Hippocampal formation (tissue), 2 donors: Measurements from ENCODE around the gene LY6G5B.
"Not testable (repeated sequence)": the region's sequence is repeated elsewhere in the genome, so short reads cannot be mapped to it uniquely, and the experiment has no call there.

Source experiments
- DNase-seq, 2 donors: peaks; one replicate each; lab custom pipeline; 2025; lab: John Stamatoyannopoulos, UW

Gene LY6G5B

DNA sequence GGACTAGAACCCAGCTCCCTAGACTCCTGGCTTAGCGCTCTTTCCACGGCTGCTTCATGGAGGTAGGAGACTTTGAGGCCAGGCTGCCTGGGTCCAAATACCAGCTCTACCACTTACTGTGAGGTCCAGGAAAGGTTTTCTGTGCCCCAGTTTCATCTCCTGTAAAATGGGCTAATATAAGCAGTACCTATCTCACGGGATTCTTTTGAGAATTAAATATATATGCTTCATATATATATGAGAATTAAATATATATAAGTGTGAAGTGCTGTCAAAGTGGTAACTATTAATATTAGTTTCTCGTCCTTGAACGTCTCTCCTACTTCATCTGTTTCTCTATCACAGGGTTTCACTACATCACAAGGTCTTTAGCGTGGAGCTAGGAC lies 21.3 kb downstream of the LY6G5B start:
- no peak for DNase-seq

DNA sequence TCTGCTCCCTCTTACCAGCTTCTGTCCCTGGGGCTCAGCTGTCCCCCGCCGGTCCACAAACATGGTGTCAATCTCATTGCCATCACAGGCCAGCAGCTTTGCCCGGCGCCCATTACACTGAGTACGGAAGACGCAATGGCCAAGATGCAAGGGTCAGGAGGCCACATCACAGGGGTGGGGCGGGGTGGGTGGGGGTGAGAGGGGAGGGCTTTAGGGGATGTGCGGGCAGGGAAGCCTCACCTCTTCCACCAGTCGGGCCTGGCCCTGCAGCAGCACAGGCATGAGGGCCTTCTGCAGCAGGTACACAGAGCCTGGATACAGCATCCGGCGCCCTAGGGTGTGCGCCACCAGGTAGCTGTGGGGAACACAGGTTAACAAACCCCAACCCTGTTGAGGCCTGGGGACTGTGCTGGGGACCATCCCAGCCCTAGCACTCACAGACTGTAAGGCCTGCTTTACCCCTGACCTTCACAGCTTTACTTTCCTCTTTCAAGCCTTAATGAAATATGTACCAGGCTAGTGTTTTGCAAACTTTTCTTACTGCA lies 21.9 kb downstream of the LY6G5B start:
- DNase-seq = no peak

GRCh38 chr6:31692353-31692752 lies 22.6 kb downstream of the LY6G5B start:
- DNase-seq = no peak

DNA sequence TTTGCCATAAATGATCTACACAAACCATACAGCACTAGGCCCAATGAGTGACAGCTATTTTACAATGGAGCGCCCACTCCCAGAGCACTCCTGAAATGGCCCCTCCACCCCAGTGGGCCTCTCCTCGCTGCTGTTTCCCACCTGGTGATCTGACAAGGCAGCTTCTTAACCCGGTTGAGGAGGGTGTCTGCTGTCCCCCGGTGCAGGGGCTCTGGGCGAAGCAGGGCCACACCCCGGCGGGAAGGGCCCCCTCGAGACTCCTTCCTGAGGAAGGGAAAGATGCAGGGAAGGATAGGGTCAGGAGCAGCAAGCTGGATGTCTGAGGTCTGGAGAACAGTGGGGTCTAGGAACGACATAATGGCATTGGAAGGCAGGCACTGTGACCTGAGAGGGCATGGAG lies 23.1 kb downstream of the LY6G5B start:
- no peak for DNase-seq

GRCh38 chr6:31693535-31693934 lies 23.8 kb downstream of the LY6G5B start:
- DNase-seq = no peak

DNA sequence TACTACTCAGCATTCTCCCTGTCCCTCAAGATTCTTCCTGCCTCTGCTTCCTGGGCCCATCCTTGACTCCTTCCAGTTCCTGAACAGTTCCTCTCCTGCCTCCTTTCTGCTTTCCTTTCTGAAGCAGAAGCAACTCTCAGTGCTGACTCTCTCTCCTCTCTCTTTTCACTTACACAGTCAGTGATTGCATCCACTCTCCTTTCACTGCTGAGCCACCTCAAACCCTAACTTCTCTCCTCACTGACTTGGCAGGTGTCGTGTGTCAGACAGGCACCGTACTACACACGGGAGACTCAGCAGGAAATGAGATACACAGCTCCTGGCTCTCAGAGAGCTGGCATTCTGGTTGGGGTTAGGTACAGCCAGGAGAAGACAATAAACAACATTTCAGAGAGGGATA lies 27.8 kb downstream of the LY6G5B start:
- no peak for DNase-seq

DNA sequence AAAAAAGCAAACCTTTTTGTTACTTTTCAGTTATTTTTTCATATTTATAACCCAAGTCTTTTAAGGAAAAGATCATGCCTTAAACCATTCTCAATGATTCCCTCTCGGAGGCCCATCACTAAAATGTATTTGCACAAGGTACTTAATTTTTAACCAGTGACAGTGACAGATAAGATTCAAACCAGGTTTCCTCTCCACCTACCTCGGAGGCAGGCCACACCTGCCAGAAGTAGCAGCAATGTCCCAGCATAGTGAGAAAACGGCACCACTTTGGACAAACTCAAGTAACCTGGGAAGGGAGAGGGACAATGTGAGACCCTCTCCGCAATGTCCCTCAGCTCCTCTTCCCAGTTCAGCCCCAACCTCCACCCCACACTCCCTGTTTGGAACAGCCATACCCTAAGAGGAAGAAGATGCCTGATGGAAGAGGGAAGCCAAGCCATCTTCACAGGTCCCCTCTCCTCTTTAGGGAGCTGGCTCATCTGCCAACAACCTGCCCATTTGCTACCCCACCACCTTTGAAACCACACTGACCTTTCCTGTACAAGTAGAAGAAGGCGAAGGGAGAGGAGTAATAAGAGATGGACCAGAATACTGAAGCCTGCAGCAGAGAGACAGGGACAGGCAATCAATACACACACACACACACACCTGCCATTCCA lies 31.1 kb downstream of the LY6G5B start:
- no peak for DNase-seq

DNA sequence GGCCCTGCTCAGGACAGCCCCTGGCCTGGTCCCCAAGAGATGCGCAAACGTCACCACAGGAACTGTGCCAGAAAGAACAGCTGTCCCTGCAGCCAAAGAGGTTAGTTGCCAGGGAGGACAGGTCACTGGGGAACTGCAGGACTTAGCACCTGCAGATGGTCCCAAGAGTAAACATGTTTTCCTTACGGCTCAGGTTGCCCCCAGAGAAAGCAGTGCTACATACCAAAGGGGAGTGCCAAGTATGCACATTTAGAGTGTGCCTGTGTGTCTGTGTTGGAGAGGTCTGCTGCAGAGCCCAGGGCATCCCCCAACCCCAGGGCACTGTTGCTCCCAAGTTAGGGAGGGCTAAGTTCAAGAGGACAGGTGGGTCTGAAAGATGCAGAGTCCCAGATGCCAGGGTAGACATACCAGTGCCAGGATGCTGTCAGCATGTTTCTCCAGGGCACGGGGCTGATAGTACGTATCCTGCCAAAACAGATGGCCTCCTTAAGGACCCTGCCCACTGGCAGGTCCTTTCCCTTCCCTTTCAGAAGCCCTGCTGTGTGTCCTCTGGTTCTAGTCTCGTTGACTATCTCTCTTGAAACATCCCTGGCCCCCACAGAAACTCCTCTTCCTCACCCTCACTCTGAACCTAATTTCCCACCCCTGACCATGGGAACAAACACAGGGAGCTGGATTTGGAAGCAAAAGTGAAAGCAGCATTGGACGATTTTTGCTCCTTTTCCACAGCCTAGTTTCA lies 32.1 kb downstream of the LY6G5B start:
- DNase-seq = no peak

GRCh38 chr6:31702405-31702818 lies 32.6 kb downstream of the LY6G5B start:
- DNase-seq = no peak

DNA sequence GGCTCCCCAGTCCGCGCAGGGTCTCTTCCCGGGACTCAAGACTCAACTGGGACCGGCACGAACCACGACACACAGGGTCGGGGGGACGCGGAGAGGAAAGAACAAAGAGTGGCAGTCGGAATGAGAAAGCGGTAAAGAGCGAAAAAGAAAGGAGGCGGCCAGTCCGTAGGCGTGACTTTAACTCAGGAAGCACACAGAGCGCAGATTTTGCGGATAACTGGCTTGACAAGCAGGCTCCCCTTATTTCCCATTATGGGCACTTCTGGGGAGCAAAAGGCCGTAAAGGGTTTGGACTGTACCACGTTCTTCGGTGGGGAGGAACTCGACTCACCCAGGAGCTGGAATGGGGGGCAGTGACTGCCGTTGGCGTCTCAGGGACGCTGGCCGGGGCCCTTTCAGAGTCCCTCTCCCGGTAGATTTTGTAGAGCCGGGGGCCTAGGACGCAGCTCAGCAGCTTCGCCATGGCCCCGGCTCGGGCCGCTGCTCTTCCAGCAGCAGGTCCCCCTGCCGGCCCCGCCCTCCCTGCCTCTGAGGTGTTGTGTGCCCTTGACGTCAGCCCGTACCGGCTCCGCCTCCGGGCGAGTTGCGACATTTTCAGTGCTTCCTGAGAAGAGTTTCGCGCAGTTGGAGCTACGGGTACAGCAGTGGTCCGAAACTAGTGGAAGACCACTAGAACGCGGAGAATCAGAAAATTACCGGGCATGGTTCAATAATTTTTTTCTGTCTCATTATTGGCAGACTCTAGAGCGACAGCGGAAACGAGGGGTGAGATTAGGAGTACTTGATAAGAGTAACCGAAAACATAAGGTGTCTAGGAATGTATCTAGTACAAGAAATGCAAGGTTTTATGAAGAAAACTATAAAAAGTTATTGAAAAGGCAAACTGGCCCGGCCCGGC lies 33.3 kb downstream of the LY6G5B start, which contains the start of gene ABHD16A:
Gene ABHD16A (minus strand): TSS at position 506 of the 898 bp plus-strand sequence. CDS start 43 bp downstream, at position 463.
- peak; percentile 94 to 97 for DNase-seq

DNA sequence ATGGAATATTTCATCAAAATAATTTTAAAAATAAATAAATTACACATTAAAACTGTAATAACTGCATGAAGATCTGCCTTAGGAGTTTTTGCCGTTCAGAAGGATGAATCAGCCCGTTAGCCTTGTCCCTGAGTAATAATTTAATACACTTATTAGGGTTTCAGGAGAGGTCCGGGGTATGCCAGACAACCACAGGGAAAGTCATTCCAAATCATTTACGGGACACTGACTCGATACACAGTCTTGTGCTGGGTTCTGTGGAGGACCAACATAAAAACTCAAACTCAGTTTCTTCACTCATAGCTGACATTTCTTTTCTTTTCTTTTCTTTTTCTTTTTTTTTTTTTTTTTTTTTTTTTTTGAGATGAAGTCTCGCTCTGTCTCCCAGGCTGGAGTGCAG lies 36.2 kb downstream of the LY6G5B start:
- DNase-seq = no peak

- DNase-seq = no peak
Measured at GRCh38 chr6:31706599-31706998, 36.8 kb downstream of the LY6G5B start, which contains the start of gene LY6G6F. TSS of gene LY6G6F (plus strand) at chr6:31706866. CDS start at chr6:31706907, 41 bp downstream.

DNA sequence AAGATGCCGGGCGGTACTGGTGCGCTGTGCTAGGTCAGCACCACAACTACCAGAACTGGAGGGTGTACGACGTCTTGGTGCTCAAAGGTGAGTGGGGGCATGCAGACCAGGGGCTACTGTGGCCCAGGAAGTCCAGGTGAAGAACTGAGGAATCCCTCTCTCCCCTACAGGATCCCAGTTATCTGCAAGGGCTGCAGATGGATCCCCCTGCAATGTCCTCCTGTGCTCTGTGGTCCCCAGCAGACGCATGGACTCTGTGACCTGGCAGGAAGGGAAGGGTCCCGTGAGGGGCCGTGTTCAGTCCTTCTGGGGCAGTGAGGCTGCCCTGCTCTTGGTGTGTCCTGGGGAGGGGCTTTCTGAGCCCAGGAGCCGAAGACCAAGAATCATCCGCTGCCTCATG lies 37.9 kb downstream of the LY6G5B start:
- DNase-seq = no peak

DNA sequence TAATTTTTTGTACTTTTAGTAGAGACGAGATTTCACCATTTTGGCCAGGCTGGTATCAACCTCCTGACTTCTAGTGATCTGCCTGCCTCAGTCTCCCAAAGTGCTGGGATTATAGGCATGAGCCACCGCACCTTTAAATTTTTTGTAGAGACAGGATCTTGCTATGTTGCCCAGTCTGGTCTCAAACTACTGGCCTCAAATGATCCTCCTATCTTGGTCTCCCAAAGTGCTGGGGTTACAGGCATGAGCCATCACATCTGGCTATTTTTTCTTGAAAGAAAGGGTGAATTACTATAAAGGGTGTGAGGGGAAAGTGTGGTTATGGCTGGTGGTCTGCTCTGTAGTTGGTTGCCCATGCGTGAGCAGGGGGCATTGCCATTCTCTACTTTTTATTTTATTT lies 38.4 kb downstream of the LY6G5B start:
- DNase-seq = no peak

DNA sequence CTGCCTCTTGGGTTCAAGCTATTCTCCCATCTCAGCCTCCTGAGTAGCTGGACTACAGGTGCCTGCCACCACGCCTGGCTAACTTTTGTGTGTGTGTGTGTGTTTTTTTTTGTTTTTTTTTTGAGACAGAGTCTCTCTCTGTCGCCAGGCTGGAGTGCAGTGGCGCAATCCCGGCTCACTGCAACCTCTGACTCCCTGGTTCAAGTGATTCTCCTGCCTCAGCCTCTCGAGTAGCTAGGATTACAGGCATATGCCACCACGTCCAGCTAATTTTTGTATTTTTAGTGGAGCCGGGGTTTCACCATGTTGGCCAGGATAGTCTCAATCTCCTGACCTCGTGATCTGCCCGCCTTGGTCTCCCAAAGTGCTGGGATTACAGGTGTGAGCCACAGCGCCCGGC lies 39.4 kb downstream of the LY6G5B start:
- DNase-seq = not testable (repeated sequence)

DNA sequence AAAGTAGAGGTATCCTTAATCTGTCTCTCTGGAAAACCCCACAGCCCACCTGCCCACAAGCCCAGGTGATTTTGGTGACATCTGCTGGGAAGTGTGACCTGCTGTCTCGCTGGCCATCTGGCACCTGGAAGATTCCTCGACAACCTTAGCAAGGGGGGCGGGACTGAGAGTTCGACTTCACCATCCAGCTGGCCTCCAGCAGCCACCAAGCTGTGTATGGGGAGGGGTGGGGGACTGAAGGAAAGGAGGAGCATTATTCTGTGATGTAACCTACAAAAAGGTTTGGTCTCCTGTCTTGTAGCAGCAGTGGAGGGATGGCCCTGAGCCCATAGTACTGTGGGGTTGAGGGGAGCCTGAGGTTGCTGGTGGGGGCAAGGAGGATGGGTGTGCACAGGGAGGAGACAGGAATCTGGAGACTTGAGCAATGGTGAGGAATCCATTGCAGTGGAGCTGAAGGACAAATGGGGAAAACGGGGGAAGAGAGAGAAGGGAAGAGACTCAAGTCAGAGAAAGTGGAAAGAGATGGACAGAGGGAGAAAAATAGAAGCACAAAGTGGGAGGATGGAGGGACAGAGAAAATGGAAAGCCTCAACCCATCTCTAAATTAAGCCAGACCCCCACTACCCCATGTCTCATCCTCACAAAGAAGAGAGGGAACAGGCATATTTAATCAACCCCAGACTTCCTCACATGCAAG lies 40.9 kb downstream of the LY6G5B start:
- DNase-seq = no peak

DNA sequence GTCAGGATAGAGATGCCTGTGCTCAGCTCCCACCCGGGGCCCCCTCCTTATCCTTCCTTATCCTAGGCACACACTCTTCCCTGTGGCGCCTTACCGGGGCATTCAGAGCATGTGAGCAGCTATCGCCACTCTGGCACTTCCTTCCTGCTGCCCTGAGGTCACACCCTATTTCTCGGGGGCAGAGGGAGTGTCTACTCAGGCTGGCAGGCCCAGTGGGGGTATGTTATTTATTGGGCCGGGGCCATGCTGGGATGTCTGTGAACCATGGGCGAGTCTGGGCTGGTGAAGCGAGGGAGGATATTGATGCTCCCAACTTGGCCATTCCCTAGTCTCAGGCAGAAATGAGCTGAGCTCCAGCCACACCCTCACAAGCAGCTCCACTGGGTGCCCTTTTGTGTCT lies 41.5 kb downstream of the LY6G5B start:
- no peak for DNase-seq

GRCh38 chr6:31712296-31712695 lies 42.5 kb downstream of the LY6G5B start:
- DNase-seq = no peak

- DNase-seq = no peak
Measured at GRCh38 chr6:31713465-31713864, 43.7 kb downstream of the LY6G5B start.

- DNase-seq = no peak
Measured at GRCh38 chr6:31713991-31714684, 44.4 kb downstream of the LY6G5B start.
